NCI-H1417 treated with DMSO at 0.1 percent for 48 hours (cell line): ENCODE results near the gene WARS2.
"Not testable (repeated sequence)": the region's sequence is repeated elsewhere in the genome, so short reads cannot be mapped to it uniquely, and the experiment has no call there.

ENCODE experiments used
- DNase-seq: peaks from one replicate; lab custom pipeline; 2025; lab: John Stamatoyannopoulos, UW

Gene WARS2

GRCh38 chr1:119139403-119139802 lies 1.1 kb downstream of the WARS2 start:
- DNase-seq = no peak

- no peak for DNase-seq
Observed at GRCh38 chr1:119136401-119136800, 4.1 kb downstream of the WARS2 start.

- no peak for DNase-seq
Observed at GRCh38 chr1:119133987-119134386, 6.5 kb downstream of the WARS2 start.

- no peak for DNase-seq
Observed at GRCh38 chr1:119132179-119132578, 8.3 kb downstream of the WARS2 start.

GRCh38 chr1:119125874-119126273 lies 14.6 kb downstream of the WARS2 start:
- DNase-seq = no peak

GRCh38 chr1:119124764-119125163 lies 15.7 kb downstream of the WARS2 start:
- no peak for DNase-seq

GRCh38 chr1:119121872-119122271 lies 18.6 kb downstream of the WARS2 start:
- DNase-seq = not testable (repeated sequence)

GRCh38 chr1:119116725-119117124 lies 23.7 kb downstream of the WARS2 start:
- no peak for DNase-seq

- DNase-seq = no peak
Observed at GRCh38 chr1:119115736-119116135, 24.7 kb downstream of the WARS2 start.

GRCh38 chr1:119115311-119115710 lies 25.1 kb downstream of the WARS2 start:
- no peak for DNase-seq

GRCh38 chr1:119114786-119115185 lies 25.7 kb downstream of the WARS2 start:
- DNase-seq = no peak

- DNase-seq = no peak
Observed at GRCh38 chr1:119112791-119113190, 27.7 kb downstream of the WARS2 start.

- DNase-seq = no peak
Observed at GRCh38 chr1:119112244-119112643, 28.2 kb downstream of the WARS2 start.

GRCh38 chr1:119108988-119109387 lies 31.5 kb downstream of the WARS2 start:
- no peak for DNase-seq

- DNase-seq = no peak
Observed at GRCh38 chr1:119103764-119104163, 36.7 kb downstream of the WARS2 start.

GRCh38 chr1:119102051-119102450 lies 38.4 kb downstream of the WARS2 start:
- no peak for DNase-seq

GRCh38 chr1:119101563-119101962 lies 38.9 kb downstream of the WARS2 start:
- DNase-seq = no peak

GRCh38 chr1:119099775-119100174 lies 40.7 kb downstream of the WARS2 start:
- DNase-seq = no peak

- DNase-seq = no peak
Observed at GRCh38 chr1:119097380-119097779, 43.1 kb downstream of the WARS2 start.

- DNase-seq = no peak
Observed at GRCh38 chr1:119093721-119094120, 46.7 kb downstream of the WARS2 start.

- DNase-seq = no peak
Observed at GRCh38 chr1:119091618-119092017, 48.8 kb downstream of the WARS2 start.

- DNase-seq = no peak
Observed at GRCh38 chr1:119090250-119090649, 50.2 kb downstream of the WARS2 start.

GRCh38 chr1:119086830-119087229 lies 53.6 kb downstream of the WARS2 start:
- no peak for DNase-seq

- no peak for DNase-seq
Observed at GRCh38 chr1:119084798-119085197, 55.7 kb downstream of the WARS2 start.

- DNase-seq = no peak
Observed at GRCh38 chr1:119083980-119084379, 56.5 kb downstream of the WARS2 start.
